ENCODE measurements around the gene HOXA13.
A peak's percentile ranks its signal among the peaks of the same experiment; 100 is the strongest.

The HOXA13 gene

DNA sequence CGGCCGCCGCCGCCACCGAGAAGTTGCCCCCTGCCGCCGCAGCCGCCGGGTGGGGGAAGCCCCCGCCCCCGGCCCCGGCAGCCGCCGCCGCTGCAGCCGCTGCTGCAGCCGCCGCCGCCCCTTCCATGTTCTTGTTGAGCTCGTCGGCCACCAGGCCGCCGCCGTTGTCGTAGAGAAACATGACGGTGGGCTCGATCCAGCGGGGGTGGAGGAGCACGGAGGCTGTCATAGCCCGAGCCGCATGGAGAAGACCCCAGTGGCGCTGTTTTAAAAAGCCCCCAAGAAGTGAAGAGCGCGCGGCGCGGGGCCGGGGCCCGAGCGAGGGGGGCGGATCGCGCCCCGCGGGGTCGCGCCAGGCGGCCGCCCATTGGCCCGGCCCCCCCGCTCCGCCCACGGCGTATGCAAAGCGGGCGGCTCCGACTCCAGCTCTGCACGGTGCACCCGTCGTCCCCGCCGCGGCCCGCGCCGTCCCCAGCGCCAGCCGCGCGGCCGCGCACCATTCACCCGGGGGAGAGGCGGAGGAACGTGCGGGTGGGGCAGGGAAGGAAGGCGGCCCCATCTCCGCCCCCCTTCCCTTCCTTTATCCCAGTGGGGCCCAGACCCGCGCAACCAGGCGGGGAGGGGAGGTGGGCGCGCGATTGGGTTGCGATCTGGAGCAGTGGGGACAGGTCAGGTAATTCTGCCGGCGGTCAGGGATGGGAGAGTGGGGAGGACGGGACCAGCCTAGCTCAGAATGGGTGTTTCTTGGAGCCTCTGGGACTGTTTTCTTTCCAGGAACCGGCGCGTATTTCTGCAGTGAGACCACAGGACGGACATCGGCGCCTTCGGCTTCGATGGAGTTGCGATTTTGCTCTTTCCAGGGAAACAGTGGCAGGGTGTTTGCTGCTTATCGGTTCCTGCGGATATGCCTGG, at the start of gene HOXA13:
Gene HOXA13, minus strand, starts transcription at position 243 of the 912 bp plus-strand sequence. Its CDS starts 14 bp downstream, at position 229.
- peak; percentile 56 for DNase-seq (ENCODE audit: low read depth, low spot score)

DNA sequence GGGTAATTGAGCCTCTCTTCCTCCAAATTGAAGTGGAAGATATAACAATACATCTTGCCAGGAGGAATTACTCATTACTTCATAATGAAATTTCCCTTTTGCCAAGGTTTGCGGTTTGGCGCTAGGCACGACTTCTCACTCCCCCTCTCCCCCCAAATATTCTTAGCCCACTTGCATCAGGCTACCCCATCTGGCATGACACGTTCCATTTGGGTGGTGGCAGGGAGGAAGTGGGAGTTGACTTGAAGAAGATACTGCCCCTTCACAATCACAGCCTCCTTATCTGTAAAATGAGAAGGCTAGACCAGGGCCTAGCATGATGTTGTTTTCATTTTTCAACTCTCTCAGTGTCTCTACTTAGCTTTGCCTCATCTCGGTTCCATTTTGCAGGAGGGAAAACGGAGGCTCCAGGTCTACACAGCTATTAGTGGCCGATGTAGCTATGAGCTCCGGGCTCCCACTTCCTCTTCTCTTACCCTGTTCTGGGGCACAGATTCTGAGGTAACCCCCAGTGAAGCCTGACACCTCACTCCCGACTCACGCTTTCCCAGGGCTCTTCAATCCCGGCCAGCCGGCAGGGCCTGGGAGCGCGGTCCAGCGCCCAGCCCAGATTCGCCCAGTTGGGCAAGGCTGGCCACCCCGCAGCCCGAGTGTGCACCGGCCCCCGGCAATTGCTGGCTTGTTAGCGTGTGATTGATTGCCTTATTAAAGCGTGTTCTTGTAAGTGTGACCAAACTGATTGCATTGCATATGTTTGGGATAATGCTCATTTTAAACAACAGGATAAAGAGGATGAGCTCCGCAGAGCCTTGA, 49.2 kb upstream of the HOXA13 start:
- DNase-seq (ENCODE audit: low read depth, low spot score): peak; percentile 47

DNA sequence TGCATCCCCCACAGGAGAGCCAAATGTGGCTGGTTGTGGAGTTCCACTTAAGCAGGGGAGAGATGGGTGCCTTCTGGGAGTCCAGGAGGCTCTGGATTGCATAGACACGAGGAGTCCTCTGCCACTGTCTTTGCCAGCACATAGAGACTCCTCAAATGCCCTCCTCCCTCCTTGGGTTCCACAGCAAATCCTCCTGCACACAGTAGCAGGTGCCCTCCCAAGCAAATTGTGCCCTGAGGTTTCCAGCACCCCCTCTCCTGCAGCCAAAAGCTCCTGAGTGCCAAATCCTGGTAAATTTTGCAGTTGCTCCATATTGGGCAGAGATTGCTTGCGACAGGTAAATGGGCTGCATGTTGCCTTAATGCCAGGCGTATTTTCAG, 48.5 kb upstream of the HOXA13 start:
- no peak for DNase-seq (ENCODE audit: low read depth, low spot score)

DNA sequence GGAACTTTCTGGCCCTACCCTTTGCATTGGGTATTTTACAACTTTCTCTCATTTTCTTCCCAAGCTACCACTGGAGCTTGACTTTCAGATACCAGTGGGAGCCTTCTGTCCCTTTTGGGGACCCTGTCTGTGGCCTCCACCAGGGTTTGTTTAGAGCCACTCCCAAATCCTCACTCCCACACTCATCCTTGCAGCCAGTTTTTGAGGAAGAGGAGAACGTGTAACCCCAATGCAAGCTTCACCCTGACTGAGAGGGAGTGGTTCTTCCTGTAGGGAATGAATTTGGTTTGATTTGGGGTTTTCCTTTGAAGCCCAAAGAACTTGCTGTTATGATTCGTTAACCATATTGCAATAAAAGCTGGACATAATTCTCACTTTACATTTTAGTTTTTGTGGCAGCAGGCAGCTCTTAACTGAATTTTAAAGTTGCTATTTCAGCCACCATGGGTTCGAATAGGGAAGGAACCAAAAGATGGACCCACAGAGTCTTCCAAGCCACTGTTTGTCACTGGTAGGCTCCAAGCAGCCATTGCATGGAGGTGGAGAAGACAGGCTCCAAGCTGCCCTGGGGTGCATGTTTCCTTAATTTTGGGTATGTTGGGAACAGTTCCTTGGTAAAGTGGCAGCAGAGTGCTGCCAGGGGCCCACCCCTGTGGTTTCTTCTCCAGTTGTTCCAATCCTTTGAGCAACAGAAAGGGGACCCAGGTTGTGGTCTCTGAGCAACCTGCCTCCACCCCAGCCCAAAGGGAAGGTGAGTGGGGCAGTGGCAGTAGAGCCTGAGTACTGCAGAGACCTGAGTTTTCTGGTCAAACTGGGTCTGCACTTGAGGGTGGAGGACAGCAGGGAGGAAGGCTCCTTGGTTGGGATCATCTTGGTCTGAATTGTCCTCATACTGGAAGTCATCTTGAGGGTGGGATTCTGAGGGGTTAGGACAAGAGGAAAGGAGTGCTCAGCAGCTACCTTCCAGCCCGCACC, 47.8 kb upstream of the HOXA13 start:
- DNase-seq (ENCODE audit: low read depth, low spot score): no peak

DNA sequence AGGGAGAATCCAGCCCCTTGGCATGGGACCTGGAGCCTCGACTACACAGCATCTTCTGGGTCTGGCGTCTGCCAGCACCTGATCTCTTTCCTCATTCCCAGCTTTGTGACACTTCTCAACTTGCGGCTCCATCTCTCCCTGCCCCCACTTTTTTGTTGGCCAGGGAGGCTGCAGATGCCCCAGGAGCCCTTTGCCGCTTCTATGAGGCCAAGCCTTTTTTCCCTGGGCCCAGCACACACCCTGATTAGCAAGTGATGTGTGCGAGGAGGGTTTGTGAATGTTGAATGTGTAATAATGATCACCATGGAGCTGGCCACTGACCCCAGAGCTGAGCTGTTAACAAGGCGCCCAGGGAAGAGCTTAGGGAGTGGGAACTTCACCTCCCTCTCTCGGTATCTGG, 47.1 kb upstream of the HOXA13 start:
- DNase-seq (ENCODE audit: low read depth, low spot score): no peak

DNA sequence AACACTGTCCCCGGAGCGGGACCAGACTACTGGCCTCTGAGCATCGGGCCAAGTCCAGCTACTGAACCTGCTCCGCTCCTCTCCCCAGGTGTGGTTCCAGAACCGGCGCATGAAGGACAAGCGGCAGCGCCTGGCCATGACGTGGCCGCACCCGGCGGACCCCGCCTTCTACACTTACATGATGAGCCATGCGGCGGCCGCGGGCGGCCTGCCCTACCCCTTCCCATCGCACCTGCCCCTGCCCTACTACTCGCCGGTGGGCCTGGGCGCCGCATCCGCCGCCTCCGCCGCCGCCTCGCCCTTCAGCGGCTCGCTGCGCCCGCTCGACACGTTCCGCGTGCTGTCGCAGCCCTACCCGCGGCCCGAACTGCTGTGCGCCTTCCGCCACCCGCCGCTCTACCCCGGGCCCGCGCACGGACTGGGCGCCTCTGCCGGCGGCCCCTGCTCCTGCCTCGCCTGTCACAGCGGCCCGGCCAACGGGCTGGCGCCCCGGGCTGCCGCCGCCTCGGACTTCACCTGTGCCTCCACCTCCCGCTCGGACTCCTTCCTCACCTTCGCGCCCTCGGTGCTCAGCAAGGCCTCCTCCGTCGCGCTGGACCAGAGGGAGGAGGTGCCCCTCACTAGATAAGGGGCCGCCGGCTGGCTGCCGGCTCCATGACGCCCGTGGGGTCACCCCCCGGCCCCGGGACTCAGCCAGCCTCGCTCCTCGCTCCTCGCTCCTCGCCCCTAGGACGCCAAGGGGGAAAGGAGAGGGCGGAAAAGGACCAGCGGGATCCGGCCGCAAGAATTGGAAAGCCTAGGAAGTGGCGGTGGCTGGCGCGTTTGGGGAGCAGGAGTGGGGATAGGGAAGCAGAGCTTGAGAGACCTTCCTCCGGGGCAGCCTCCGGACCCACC, 46.2 kb upstream of the HOXA13 start:
- peak; percentile 55 for DNase-seq (ENCODE audit: low read depth, low spot score)

DNA sequence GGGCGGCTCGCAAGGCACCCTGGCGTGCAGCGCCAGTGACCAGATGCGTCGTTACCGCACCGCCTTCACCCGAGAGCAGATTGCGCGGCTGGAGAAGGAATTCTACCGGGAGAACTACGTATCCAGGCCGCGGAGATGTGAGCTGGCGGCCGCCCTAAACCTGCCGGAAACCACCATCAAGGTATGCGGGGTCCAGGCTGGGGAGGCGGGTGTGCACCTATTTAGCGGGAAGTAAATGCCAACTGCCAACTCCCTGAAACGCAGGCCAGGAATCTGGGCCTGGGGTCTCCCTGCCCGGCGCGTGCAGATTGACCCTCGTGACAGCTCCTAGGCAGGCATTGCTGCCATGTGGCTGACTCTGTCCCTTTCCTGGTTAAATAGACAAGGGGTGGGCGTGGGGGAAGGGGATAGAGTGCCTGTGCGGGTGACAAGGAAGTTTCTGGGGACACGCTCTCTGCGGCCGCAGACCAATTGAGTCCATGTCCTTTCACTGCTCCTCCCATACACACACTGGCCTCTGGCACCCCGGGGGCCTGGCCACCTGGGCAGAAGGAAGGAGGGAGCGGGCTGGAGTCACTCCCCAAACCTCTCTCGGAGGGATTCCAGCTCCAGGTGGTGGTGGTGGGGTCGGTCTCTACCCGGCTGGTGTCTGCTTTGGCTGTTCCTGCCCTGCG, 45.4 kb upstream of the HOXA13 start:
- DNase-seq (ENCODE audit: low read depth, low spot score): no peak

DNA sequence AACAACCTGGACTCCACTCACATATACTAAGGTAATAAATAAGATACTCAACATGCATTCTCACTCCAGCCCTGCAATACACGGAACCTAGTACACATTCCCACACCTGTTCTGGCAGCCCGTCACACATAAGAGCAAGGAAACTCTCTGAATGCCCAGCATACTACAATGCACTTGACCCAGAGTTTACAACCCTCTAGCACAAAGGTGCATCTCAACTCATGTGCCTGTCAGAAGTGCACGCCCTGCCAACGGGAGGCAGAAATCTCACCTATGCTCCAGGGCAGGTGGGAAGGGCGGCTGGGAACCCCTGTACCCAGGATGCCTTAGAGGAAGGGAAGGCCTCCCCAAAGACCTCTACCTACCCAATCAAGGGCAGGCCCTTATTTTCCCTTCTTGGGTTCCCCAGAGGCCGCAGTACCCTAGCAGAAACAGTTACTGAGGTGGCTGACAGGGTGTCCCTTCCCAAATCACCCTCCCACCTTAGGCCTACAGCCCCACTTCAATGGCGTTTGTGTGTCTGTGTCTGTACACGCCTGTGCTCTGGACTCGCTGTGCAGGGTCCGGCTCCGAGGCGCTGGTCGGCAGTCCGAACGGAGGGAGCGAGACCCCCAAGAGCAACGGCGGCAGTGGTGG, 44.7 kb upstream of the HOXA13 start:
- DNase-seq (ENCODE audit: low read depth, low spot score): no peak

DNA sequence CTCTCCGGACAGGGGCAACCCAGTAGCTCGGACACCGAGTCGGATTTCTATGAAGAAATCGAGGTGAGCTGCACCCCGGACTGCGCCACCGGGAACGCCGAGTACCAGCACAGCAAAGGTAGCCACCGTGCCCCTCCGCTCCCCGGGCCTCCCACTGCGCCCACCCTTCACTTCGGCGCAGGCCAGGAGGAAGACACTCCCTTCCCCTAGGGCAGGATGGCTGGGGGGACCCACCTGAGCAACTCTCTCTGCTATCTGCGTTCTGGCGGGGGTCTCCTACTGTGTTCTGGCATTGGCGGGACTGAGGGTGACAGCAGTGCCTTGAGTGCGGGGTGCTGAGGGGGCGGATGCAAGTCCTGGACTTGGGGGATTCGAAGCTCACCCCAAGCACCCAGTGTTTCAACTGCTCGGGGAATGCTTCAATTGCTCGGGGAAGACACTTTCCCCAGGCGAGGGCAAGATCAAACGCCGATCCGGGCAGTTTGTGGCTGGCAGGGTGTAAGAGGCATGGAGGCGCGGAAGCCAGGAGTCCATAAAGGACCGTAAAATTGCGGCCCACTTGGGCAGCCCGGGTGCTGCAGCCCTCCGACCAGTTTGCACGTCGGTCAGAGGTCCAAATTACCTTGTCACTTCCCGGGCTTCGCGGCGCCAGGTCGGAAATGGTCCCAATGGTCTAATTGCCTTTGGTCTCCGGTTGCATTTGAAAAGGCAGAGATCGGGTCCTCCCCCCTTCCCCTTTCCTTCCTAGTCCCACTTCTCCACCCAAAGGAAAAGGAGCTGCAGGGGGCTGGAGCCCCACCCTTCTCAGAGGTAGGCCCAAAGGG, 43.7 kb upstream of the HOXA13 start:
- DNase-seq (ENCODE audit: low read depth, low spot score): peak; percentile 63

DNA sequence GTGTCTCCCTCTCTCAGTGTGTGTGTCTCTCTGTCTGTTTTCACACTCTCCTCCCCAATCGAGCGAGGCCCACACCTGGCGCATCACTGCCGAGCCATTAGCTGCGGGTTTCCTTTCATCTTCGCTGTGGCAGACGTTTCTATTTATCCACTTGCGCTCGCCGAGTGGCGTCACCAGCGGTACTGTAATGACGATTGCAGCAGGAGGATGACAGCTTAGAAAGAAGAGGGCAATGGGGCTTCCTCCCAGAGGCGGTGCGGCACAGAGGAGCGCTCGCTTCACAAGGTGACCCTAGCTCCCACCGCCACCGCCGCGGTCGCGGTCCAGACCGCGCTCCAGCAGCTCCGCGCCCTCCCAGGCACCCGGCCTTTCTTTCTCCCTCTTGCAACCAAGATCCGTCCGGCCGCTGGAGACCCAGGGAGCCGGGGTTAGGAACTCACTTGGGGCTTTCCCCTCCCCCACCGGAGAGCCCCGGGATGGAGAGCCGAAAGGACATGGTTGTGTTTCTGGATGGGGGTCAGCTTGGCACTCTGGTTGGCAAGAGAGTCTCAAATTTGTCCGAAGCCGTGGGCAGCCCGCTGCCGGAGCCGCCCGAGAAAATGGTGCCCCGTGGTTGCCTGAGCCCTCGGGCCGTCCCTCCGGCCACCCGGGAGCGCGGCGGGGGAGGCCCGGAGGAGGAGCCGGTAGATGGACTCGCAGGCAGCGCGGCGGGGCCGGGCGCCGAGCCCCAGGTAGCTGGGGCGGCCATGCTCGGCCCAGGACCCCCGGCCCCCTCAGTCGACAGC, 42.9 kb upstream of the HOXA13 start, which contains the start of gene EVX1:
Gene EVX1, plus strand, starts transcription at position 248 of the 785 bp plus-strand sequence. Its CDS starts 229 bp downstream, at position 477.
- peak; percentile 69 for DNase-seq (ENCODE audit: low read depth, low spot score)

DNA sequence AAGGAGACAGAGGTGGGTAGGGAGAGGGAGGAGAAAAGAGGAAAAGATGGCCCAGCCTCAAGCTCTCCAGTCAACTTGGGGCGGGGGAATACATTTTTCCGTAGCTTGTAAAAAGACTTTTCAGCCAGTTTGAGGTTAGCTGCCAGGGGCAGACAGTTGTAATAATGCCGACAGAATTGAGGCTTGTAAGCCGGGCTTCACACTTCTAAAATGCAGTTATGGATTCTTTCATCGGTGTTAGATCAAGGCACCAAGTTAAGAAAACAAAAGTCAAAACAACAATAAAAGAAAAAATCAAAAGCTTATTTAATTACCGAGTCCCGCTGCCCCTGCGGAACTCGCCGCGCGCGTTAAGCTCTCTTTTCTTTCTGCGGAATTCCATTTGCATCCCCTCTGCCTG, 42.3 kb upstream of the HOXA13 start:
- DNase-seq (ENCODE audit: low read depth, low spot score): no peak

DNA sequence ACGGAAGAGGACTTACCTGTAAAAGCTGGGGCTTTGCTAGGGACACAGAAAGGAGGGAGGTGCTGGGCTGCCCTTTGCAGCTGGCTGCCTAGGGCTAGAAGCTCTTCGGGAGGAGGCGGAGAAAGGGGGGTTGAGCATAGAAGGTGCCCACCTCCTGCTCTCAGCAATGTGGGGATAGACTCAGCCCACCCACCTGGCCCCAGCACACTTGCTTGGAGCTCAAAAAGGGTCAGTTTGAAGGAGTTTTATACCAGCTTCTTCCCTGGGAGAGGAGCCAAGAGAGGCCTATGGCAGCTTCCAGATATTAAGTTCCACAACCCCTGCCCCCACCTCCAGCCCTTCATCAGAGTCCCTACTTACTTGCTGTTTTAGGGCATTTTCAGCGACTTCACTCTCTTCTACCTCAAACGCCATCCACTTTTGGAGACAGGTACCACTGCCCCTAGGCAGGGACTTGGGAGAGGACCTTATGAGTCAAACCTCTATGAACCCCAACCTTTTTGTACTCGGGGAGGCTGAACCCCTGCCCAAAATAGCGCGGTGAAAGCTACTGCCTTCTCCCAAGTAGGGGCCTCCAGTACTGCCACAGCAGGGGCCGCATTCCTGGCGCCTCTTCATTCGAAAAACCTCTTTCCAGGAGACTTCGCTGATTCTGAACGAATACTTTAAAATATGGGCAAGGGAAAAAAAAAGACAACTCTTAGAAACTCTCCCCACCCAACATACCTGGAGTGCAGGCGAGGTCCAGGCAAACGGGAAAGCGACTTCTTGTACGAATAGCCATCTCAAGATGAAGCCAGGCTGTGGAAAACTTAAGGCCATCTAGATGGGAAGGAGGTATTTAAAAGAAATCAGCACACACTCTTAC, 41.5 kb upstream of the HOXA13 start:
- DNase-seq (ENCODE audit: low read depth, low spot score): peak; percentile 45

DNA sequence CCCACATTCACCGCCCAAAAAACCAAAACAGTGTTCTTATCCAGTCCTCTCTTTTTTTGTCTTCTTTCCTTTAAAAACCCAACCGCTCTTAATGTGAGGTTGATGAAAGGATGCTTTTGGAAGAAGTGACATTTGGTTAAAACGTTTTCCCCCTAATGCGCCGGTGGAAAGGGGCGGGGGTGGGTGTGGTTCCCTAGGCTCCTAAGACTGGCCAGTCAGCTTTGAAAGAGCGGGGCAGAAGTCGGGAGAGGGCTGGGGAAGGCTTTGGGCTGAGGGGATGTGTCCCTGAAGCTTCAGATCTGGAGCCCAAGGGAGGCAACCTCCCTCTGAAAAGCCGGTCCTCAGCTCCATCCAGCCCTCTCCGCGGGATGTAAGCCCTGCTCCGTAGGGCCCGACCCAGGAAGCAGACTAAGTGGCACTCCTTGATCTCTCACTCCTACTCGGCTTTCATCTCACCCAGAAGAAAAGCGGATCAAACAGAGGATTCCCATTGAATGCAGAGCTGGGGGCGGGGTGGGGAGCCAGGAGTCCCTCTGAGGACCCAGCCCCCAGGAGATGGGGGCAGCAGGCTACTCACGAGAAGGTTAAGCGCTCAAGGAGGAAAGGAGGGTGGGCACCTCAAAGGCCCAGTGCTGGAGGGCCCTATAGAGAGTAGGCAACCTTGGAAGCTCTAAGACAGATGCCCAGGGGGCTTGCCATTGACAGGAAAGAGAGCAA, 40.3 kb upstream of the HOXA13 start:
- peak; percentile 52 for DNase-seq (ENCODE audit: low read depth, low spot score)

DNA sequence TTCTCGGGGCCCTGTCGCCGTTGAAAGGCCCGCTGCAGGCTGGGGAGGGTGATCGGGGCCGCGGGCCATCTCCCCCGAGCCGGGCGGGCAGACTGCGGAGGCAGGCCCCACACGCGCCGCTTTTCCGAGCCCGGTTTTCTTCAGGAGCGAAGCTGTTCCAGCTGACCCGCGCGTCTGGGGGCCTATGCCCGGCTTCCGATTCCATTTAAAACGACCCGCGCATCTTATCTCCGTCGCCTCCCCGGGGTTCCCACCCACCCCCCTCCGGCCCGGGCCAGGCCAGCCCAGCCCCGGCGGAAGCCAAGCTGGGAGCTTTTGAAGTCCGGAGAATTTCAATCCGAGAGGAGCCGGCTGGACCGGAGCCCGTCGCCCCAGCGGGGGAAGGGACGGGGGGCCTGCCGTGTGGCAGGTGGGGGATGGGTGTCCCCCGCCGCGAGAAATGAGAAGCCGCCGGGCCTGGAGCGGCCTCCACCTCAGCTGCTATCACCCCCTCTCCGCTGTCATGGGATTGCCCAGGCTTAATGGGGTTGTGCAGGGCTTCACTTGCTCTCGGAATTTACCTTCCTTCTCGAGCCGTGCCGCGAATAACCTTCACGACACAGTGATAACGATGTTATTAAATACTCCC, 39.6 kb upstream of the HOXA13 start:
- peak; percentile 39 for DNase-seq (ENCODE audit: low read depth, low spot score)

DNA sequence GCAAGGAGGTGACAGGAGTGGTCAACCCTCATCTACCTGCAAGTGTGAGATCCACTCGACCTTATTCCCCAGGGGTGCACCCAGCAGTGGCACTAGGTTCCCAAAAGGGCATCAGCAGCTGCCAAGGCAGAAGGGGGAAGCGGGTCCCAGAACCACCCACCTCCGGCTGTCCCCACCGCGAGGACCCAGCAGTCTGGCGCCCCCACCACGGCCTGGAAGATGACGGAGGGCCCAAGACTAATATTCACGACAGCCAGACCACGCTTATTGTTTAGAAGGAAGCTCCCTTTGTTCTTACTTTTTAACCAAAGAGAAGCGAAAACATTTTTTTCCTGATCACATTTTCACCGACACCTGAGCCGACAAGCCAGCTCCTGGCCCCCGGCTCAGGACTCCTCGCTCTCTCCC, 39.1 kb upstream of the HOXA13 start:
- no peak for DNase-seq (ENCODE audit: low read depth, low spot score)

All from ELF-1 (cell line).